H9 (cell line): Measurements from ENCODE around the gene LOXL1. TPM values are rescaled to one million over a fixed set of nuclear protein-coding genes. Genes with fewer than 3 reads are reported as not detected.
A peak's percentile ranks its signal among the peaks of the same experiment; 100 is the strongest.

ENCODE experiments used
- DNase-seq: peaks from one replicate; pipeline ENCODE4 v3.0.0-alpha.2; 2017
- H2AFZ ChIP-seq: one replicate; pipeline ENCODE4 v1.6.1; 2013; ENCODE audit warnings: mild to moderate bottlenecking, low read length, control low read depth, moderate library complexity
- H2AK5ac ChIP-seq: 2 replicates; pipeline ENCODE4 v1.6.1; 2013; ENCODE audit warnings: low read length, control low read depth, mixed read lengths; ENCODE audit not compliant: insufficient read length
- H2BK120ac ChIP-seq: one replicate; pipeline ENCODE4 v1.6.1; 2013; ENCODE audit warnings: low read depth, mild to moderate bottlenecking, low read length, control low read depth, inconsistent platforms; ENCODE audit not compliant: poor library complexity, severe bottlenecking
- H2BK12ac ChIP-seq: 2 replicates; pipeline ENCODE4 v1.6.1; 2013; ENCODE audit warnings: low read length, control low read depth, mixed read lengths, low read depth; ENCODE audit not compliant: insufficient read length
- H2BK15ac ChIP-seq: 2 replicates; pipeline ENCODE4 v1.6.1; 2013; ENCODE audit warnings: low read depth, low read length, control low read depth
- H2BK20ac ChIP-seq: one replicate; pipeline ENCODE4 v1.6.1; 2013; ENCODE audit warnings: low read depth, mild to moderate bottlenecking, low read length, control low read depth, inconsistent platforms; ENCODE audit not compliant: poor library complexity, severe bottlenecking
- H2BK5ac ChIP-seq: 2 replicates; pipeline ENCODE4 v1.6.1; 2013; ENCODE audit warnings: low read length, control low read depth, mixed read lengths; ENCODE audit not compliant: insufficient read length
- H3K14ac ChIP-seq: 2 replicates; pipeline ENCODE4 v1.6.1; 2013; ENCODE audit warnings: low read length, control low read depth; ENCODE audit not compliant: insufficient read depth
- H3K18ac ChIP-seq: 2 replicates; pipeline ENCODE4 v1.6.1; 2013; ENCODE audit warnings: low read depth, mild to moderate bottlenecking, mixed read lengths, low read length, control low read depth; ENCODE audit not compliant: insufficient read length
- H3K23ac ChIP-seq: 2 replicates; pipeline ENCODE4 v1.6.1; 2013; ENCODE audit warnings: low read length, control low read depth, mixed read lengths, low read depth; ENCODE audit not compliant: insufficient read length
- H3K23me2 ChIP-seq: 2 replicates; pipeline ENCODE4 v1.6.1; 2013; ENCODE audit warnings: low read depth, mild to moderate bottlenecking, mixed read lengths, low read length, control low read depth; ENCODE audit not compliant: insufficient read length, poor library complexity, severe bottlenecking
- H3K27ac ChIP-seq: 2 replicates; pipeline ENCODE4 v1.5.1; 2013; ENCODE audit warnings: low read length, control low read depth, mixed read lengths, low read depth; ENCODE audit not compliant: insufficient read length
- H3K27me3 ChIP-seq: 2 replicates; pipeline ENCODE4 v1.6.1; 2013; ENCODE audit warnings: low read length, control low read depth, inconsistent platforms; ENCODE audit not compliant: insufficient read depth
- H3K4ac ChIP-seq: 2 replicates; pipeline ENCODE4 v1.6.1; 2013; ENCODE audit warnings: low read depth, mild to moderate bottlenecking, control low read depth, inconsistent platforms, low read length, moderate library complexity
- H3K4me1 ChIP-seq: 2 replicates; pipeline ENCODE4 v1.6.1; 2013; ENCODE audit warnings: low read length, control low read depth, inconsistent platforms; ENCODE audit not compliant: insufficient read depth
- H3K4me2 ChIP-seq: 2 replicates; pipeline ENCODE4 v1.6.1; 2013; ENCODE audit warnings: low read length, control low read depth, mixed read lengths; ENCODE audit not compliant: insufficient read length, insufficient read depth
- H3K56ac ChIP-seq: 2 replicates; pipeline ENCODE4 v1.6.1; 2013; ENCODE audit warnings: low read depth, mild to moderate bottlenecking, mixed read lengths, low read length, control low read depth; ENCODE audit not compliant: insufficient read length
- H3K79me1 ChIP-seq: 2 replicates; pipeline ENCODE4 v1.6.1; 2013; ENCODE audit warnings: low read depth, mild to moderate bottlenecking, moderate library complexity, low read length, control low read depth, inconsistent platforms; ENCODE audit not compliant: insufficient read depth, poor library complexity, severe bottlenecking
- H3K79me2 ChIP-seq: 2 replicates; pipeline ENCODE4 v1.6.1; 2013; ENCODE audit warnings: low read length, control low read depth, inconsistent platforms; ENCODE audit not compliant: insufficient read depth
- H3K9ac ChIP-seq: 2 replicates; pipeline ENCODE4 v1.6.1; 2013; ENCODE audit warnings: low read length, control low read depth, mixed read lengths; ENCODE audit not compliant: insufficient read length; ENCODE audit errors: extremely low read depth
- H3K9me3 ChIP-seq: one replicate; pipeline ENCODE4 v1.6.1; 2013; ENCODE audit warnings: low read depth, low read length, inconsistent platforms; ENCODE audit not compliant: control insufficient read depth
- H3T11ph ChIP-seq: one replicate; pipeline ENCODE4 v1.6.1; 2013; ENCODE audit warnings: mild to moderate bottlenecking, low read length, control low read depth, inconsistent platforms
- H4K20me1 ChIP-seq: one replicate; pipeline ENCODE4 v1.6.1; 2013; ENCODE audit not compliant: control insufficient read depth, insufficient read length, insufficient read depth
- H4K5ac ChIP-seq: 2 replicates; pipeline ENCODE4 v1.6.1; 2013; ENCODE audit warnings: low read depth, mild to moderate bottlenecking, mixed read lengths, low read length, control low read depth; ENCODE audit not compliant: insufficient read length
- H4K8ac ChIP-seq: replicated peaks from 2 replicates; pipeline ENCODE4 v1.6.1; 2013; ENCODE audit warnings: low read length, control low read depth, mixed read lengths, low read depth; ENCODE audit not compliant: insufficient read length
- H4K91ac ChIP-seq: 2 replicates; pipeline ENCODE4 v1.6.1; 2013; ENCODE audit warnings: low read depth, mild to moderate bottlenecking, moderate library complexity, mixed read lengths, low read length, control low read depth; ENCODE audit not compliant: insufficient read length
- H3K27ac Mint-ChIP-seq, 3 experiments: 2 replicates in 2 of 3; 3 replicates in 1 of 3; pipeline ENCODE4 v1.8.0; 2020 to 2021; ENCODE audit warnings: mixed read lengths in 3 of 3, mild to moderate bottlenecking in 1 of 3, moderate library complexity in 1 of 3
- H3K27me3 Mint-ChIP-seq: 2 replicates; pipeline ENCODE4 v1.8.0; 2021; ENCODE audit warnings: low read depth, mild to moderate bottlenecking, moderate library complexity, mixed read lengths
- H3K36me3 Mint-ChIP-seq, 3 experiments: 2 replicates in 2 of 3; 3 replicates in 1 of 3; pipeline ENCODE4 v1.8.0; 2020 to 2021; ENCODE audit warnings: low read depth in 3 of 3, mixed read lengths in 3 of 3; ENCODE audit not compliant: insufficient read depth in 1 of 3
- H3K4me1 Mint-ChIP-seq, 2 experiments: 2 replicates each; pipeline ENCODE4 v1.8.0; 2020; ENCODE audit warnings: mixed read lengths in 2 of 2
- H3K4me3 Mint-ChIP-seq, 2 experiments: 2 replicates in 1 of 2; 3 replicates in 1 of 2; pipeline ENCODE4 v1.8.0; 2020 to 2021; ENCODE audit warnings: mild to moderate bottlenecking in 2 of 2, mixed read lengths in 2 of 2, moderate library complexity in 1 of 2
- H3K9me3 Mint-ChIP-seq, 2 experiments: 2 replicates in 1 of 2; 3 replicates in 1 of 2; pipeline ENCODE4 v1.8.0; 2020; ENCODE audit warnings: mild to moderate bottlenecking in 2 of 2, mixed read lengths in 2 of 2, moderate library complexity in 1 of 2
- CTCF ChIP-seq: fragments of 200-600 bp; sonication (generic); conservative IDR thresholded peaks from 3 replicates; pipeline ENCODE4 v1.8.0; 2021; ENCODE audit warnings: antibody characterized with exemption, mild to moderate bottlenecking
- WGBS: extraction: QIAGEN DNeasy Blood & Tissue Kit; methylation state at CpG from one replicate; pipeline ENCODE4 v1.1.7; 2013; ENCODE audit warnings: missing lambda C conversion rate, low lambda C conversion rate, mixed read lengths; ENCODE audit not compliant: insufficient read length; ENCODE audit errors: extremely low coverage; 5-methylcytosine and 5-hydroxymethylcytosine counted together
- total RNA-seq: library from RNA; stranded (reverse); gene quantifications from 2 replicates; pipeline ENCODE4 v1.2.1, GENCODE V29; 2021

Gene LOXL1
- total RNA-seq, 1 experiment from 2014 or later = 9.1 TPM

GRCh38 chr15:73968461-73968860 is 42.2 kb downstream of the LOXL1 start:
- Histone ChIP-seq H3K23me2 (peaks cover 2% of the 10 kb centered on the region), H3K4me2 (no peak overlapping the region), H3K27me3 (no peaks in the 10 kb centered on the region), H3K56ac (no peak overlapping the region), H4K5ac (no peak overlapping the region), H3K27ac (no peak overlapping the region), H4K91ac (no peak overlapping the region), H2AK5ac (no peak overlapping the region), H3K79me1 (no peaks in the 10 kb centered on the region), H4K8ac (no peak overlapping the region), H3K14ac (no peak overlapping the region), H3K9me3 (no peaks in the 10 kb centered on the region), H3K79me2 (no peaks in the 10 kb centered on the region), H2BK15ac (no peak overlapping the region), H2BK120ac (no peak overlapping the region), H2AFZ (no peak overlapping the region), H3K18ac (no peak overlapping the region), H3K9ac (no peak overlapping the region), H4K20me1 (no peaks in the 10 kb centered on the region), H2BK20ac (no peak overlapping the region), H3K4ac (no peak overlapping the region), H3T11ph (no peak overlapping the region), H3K4me1 (peaks cover 4% of the 10 kb centered on the region; the same call in 1 of the 2 replicates), H2BK5ac (no peak overlapping the region), H2BK12ac (no peak overlapping the region), H3K23ac (no peak overlapping the region)
- Mint-ChIP-seq H3K4me3 (peak overlapping the region in 1 of 2 experiments; percentile 13; a peak in 2 of 5 replicates), H3K36me3 (no peaks in the 10 kb centered on the region), H3K27me3 (peaks cover 12% of the 10 kb centered on the region), H3K4me1 (peaks cover 28 to 42% of the 10 kb centered on the region in 2 experiments), H3K9me3 (no peaks in the 10 kb centered on the region), H3K27ac (no peak overlapping the region; a peak in 1 of 7 replicates)
- no CpG with 5 or more reads among the region's 3 CpGs for WGBS
- no peak for DNase-seq
- no peak for TF ChIP-seq CTCF
